ENCODE data around the gene BMPER.

DNA sequence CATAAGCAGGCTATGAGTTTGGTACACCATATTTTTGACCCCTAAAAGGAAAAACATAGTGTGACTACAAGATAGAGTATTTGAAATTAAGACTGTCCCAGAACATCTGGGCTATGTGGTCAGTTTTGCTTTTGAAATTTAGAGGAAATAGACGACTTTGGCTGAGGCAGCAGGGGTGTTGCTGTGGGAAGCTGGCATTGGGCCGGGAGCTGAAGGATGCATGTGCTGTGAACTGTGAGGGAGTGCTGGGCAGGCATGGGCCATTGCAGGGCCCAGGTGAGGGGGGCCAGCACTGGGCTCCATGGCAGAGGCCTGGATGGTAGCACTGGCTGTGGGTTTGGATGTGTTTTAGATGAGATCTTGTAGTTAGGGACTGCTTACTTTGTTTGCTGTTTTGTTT is 168.3 kb downstream of the BMPER start:
- TF ChIP-seq, protein P1, sequence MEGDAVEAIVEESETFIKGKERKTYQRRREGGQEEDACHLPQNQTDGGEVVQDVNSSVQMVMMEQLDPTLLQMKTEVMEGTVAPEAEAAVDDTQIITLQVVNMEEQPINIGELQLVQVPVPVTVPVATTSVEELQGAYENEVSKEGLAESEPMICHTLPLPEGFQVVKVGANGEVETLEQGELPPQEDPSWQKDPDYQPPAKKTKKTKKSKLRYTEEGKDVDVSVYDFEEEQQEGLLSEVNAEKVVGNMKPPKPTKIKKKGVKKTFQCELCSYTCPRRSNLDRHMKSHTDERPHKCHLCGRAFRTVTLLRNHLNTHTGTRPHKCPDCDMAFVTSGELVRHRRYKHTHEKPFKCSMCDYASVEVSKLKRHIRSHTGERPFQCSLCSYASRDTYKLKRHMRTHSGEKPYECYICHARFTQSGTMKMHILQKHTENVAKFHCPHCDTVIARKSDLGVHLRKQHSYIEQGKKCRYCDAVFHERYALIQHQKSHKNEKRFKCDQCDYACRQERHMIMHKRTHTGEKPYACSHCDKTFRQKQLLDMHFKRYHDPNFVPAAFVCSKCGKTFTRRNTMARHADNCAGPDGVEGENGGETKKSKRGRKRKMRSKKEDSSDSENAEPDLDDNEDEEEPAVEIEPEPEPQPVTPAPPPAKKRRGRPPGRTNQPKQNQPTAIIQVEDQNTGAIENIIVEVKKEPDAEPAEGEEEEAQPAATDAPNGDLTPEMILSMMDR (conservative IDR thresholded peaks at IDR 0.05): no peak
- TF ChIP-seq ZFX (IDR thresholded peaks at IDR 0.05): no peak
